Measurements from ENCODE around the gene ITFG2.
A peak's percentile ranks its signal among the peaks of the same experiment; 100 is the strongest.
"Not testable (repeated sequence)": the region's sequence is repeated elsewhere in the genome, so short reads cannot be mapped to it uniquely, and the experiment has no call there.

ITFG2 gene

DNA sequence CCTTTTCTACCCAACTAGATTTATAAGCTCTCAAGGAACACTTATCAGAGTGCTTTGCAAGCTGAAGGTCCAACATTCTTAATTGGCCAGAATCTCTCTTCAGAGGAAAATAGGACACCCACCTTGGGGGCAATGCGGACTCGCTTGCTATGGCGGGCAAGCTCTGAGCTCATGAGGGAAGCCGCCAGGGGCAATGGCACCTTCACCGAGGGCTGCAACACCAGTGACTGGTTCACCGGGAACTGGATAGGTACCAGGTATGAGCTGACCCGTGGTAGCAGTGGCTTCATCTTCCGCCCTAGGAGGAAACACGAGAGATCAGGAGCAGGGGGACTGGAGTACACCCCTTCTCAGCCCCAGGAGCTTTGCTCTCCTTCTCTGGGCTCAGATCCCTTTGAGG, 51.7 kb downstream of the ITFG2 start:
- 97% methylated on average over 9 of the region's 9 CpGs for WGBS
- Histone ChIP-seq H4K91ac (ENCODE audit: low read length) (no peak overlapping the region), H3K18ac (ENCODE audit: low read depth in 1 of 2, low read length in 2 of 2) (no peak overlapping the region), H3K9ac (ENCODE audit: low read length) (no peak overlapping the region), H3K14ac (ENCODE audit: low read length in 2 of 2) (no peak overlapping the region), H3K36me3 (ENCODE audit: control insufficient read depth in 1 of 2, insufficient read depth in 2 of 2, low read depth in 1 of 2, low read length in 2 of 2) (peaks cover 17 to 37% of the 10 kb centered on the region in 2 experiments), H4K8ac (ENCODE audit: low read length) (no peak overlapping the region), H3K4me1 (ENCODE audit: control insufficient read depth, insufficient read depth, low read depth, low read length) (peaks cover 1% of the 10 kb centered on the region), H2BK5ac (ENCODE audit: low read depth, low read length, poor library complexity, severe bottlenecking) (no peak overlapping the region), H3K23ac (ENCODE audit: low read length in 2 of 2) (no peak overlapping the region), H2BK12ac (ENCODE audit: low read length in 2 of 2) (no peak overlapping the region), H2BK15ac (ENCODE audit: low read depth, poor library complexity, severe bottlenecking) (no peak overlapping the region), H3K9me3 (ENCODE audit: control insufficient read depth, low read length) (no peaks in the 10 kb centered on the region), H3K79me1 (replicated peaks; ENCODE audit: low read length, poor library complexity, severe bottlenecking) (peaks cover 3% of the 10 kb centered on the region), H2BK120ac (ENCODE audit: low read depth, low read length) (no peak overlapping the region), H3K4me2 (ENCODE audit: low read length, poor library complexity, severe bottlenecking) (no peak overlapping the region), H2AK5ac (ENCODE audit: low read length, severe bottlenecking) (no peak overlapping the region), H2AFZ (ENCODE audit: low read depth, low read length) (no peak overlapping the region), H3K27ac (ENCODE audit: low read length, poor library complexity, severe bottlenecking) (no peak overlapping the region), H3K4ac (ENCODE audit: low read depth in 1 of 2, low read length in 2 of 2) (no peak overlapping the region), H3K4me3 (ENCODE audit: insufficient read depth in 1 of 2, low read depth in 1 of 2, low read length in 2 of 2) (no peak overlapping the region), H3K27me3 (ENCODE audit: control insufficient read depth in 1 of 2, insufficient read depth in 1 of 2, low read length in 2 of 2) (no peaks in the 10 kb centered on the region)
- no peak for DNase-seq

DNA sequence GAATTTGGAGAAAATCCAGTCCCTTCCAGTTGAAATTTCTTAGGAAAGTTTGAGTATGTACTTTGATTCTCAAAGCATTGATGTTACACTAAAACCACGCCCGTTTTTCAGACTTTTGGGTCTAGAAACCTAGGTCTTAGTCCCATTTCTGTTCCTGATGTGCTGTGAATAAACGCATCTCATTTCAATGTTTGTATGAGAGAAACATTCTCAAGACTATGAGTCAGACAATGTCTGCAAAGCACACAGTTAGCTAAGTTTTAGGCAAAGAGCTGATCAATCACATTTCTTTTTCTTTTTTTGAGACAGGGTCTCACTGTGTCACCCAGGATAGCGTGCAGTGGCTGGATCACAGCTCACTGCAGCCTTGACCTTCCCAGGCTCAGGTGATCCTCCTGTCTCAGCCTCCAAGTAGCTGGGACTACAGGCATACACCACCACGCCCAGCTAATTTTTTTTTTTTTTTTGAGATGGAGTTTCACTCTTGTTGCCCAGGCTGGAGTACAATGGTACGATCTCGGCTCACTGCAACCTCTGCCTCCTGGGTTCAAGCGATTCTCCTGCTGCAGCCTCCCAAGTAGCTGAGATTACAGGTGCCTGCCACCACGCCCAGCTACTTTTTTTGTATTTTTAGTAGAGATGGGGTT, 56.6 kb downstream of the ITFG2 start:
- H3K4me1 ChIP-seq (ENCODE audit: control insufficient read depth, insufficient read depth, low read depth, low read length); H2AK5ac ChIP-seq (ENCODE audit: low read length, severe bottlenecking); H3K23ac ChIP-seq (ENCODE audit: low read length in 2 of 2); H2BK12ac ChIP-seq (ENCODE audit: low read length in 2 of 2); H2BK5ac ChIP-seq (ENCODE audit: low read depth, low read length, poor library complexity, severe bottlenecking); H3K9me3 ChIP-seq (ENCODE audit: control insufficient read depth, low read length); H3K4me3 ChIP-seq (ENCODE audit: insufficient read depth in 1 of 2, low read depth in 1 of 2, low read length in 2 of 2); H4K8ac ChIP-seq (ENCODE audit: low read length); H3K18ac ChIP-seq (ENCODE audit: low read depth in 1 of 2, low read length in 2 of 2); H3K9ac ChIP-seq (ENCODE audit: low read length); H2BK120ac ChIP-seq (ENCODE audit: low read depth, low read length); H3K27me3 ChIP-seq (ENCODE audit: control insufficient read depth in 1 of 2, insufficient read depth in 1 of 2, low read length in 2 of 2); H2BK15ac ChIP-seq (ENCODE audit: low read depth, poor library complexity, severe bottlenecking); H4K91ac ChIP-seq (ENCODE audit: low read length); H3K4ac ChIP-seq (ENCODE audit: low read depth in 1 of 2, low read length in 2 of 2); H2AFZ ChIP-seq (ENCODE audit: low read depth, low read length); H3K4me2 ChIP-seq (ENCODE audit: low read length, poor library complexity, severe bottlenecking); H3K14ac ChIP-seq (ENCODE audit: low read length in 2 of 2); H3K27ac ChIP-seq (ENCODE audit: low read length, poor library complexity, severe bottlenecking): not testable (repeated sequence)
- WGBS = 85% methylated on average over 9 of the region's 9 CpGs
- Histone ChIP-seq H3K36me3 (ENCODE audit: control insufficient read depth in 1 of 2, insufficient read depth in 2 of 2, low read depth in 1 of 2, low read length in 2 of 2) (peaks cover 16 to 29% of the 10 kb centered on the region in 2 experiments), H3K79me1 (replicated peaks; ENCODE audit: low read length, poor library complexity, severe bottlenecking) (peaks cover 21% of the 10 kb centered on the region)
- peak; percentile 56 for DNase-seq

Data from mesenchymal stem cell (in vitro differentiated cells and primary cell).